Tibial nerve (tissue), 3 donors: Measurements from ENCODE around the gene PREPL.

Source experiments
- POLR2A ChIP-seq, 2 donors: fragments of 450-650 bp; IDR thresholded peaks; one replicate each; pipeline ENCODE4 v1.6.1; 2017; ENCODE audit warnings: antibody characterized with exemption in 2 of 2, mild to moderate bottlenecking in 2 of 2, moderate library complexity in 2 of 2
- TF ChIP-seq, protein P1 (sequence below), 5 experiments: fragments of 200-600 bp in 3 of 5; fragments of 450-650 bp in 2 of 5; sonication (generic) in 3 of 5; IDR thresholded peaks; one replicate each; pipeline ENCODE4 v1.5.1; 2016 to 2019; ENCODE audit warnings: antibody characterized with exemption in 5 of 5, mild to moderate bottlenecking in 3 of 5, moderate library complexity in 2 of 5

DNA sequence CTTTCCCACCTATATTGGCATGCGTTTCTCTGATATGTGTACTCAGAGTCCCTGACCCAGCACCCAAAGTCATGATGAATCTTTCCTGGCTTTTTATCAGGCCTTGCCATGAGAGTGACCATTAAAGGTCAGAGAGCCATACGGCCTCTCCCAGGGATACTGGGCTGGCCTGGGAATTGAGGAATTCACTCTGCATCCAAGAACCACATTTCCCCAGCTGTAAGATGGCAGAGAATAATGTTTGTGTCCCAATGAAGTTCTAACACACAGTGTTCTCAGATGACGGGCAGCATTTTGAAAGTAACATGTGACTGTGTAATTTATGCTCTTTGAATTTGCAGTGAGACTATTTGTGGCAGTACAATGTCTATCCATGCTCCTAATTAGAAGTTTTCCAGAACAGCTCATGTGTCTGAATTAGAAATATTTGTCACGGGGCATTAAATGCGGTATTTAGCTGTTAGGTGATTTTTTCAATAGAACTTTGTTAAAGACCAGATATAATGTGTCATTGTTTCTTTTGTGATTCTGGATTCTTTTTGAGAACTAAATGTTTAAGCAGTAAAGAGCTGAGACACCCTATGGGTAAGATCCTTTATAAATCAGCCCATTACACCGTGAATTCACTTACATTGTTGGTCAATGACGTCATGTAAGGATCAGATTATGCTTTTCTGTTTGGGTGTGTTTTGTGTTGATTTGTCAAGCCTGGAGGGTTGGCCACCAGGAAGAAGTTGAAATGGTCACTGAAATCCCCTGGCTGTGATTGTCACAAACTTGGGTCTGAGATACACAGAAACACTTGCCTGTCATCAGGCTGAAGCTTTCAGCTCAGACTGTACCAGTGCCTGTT is 93.3 kb downstream of the PREPL start:
- TF ChIP-seq POLR2A (IDR thresholded peaks at IDR 0.05) = no peak
- TF ChIP-seq, protein P1, sequence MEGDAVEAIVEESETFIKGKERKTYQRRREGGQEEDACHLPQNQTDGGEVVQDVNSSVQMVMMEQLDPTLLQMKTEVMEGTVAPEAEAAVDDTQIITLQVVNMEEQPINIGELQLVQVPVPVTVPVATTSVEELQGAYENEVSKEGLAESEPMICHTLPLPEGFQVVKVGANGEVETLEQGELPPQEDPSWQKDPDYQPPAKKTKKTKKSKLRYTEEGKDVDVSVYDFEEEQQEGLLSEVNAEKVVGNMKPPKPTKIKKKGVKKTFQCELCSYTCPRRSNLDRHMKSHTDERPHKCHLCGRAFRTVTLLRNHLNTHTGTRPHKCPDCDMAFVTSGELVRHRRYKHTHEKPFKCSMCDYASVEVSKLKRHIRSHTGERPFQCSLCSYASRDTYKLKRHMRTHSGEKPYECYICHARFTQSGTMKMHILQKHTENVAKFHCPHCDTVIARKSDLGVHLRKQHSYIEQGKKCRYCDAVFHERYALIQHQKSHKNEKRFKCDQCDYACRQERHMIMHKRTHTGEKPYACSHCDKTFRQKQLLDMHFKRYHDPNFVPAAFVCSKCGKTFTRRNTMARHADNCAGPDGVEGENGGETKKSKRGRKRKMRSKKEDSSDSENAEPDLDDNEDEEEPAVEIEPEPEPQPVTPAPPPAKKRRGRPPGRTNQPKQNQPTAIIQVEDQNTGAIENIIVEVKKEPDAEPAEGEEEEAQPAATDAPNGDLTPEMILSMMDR (IDR thresholded peaks at IDR 0.05) = no peak
